OCI-LY1 (cell line): ENCODE measurements around the gene PADI4.

ENCODE experiments used
- H2AFZ ChIP-seq: fragments of 200-600 bp; sonication (generic), shearing (Covaris generic); 2 replicates; pipeline ENCODE4 v1.6.0; 2014; ENCODE audit warnings: antibody characterized with exemption, mild to moderate bottlenecking, low read length
- H3F3A ChIP-seq: fragments of 200-600 bp; sonication (generic), shearing (Covaris generic); 2 replicates; pipeline ENCODE4 v1.6.0; 2014; ENCODE audit warnings: mild to moderate bottlenecking, antibody characterized with exemption, low read length, moderate library complexity; ENCODE audit not compliant: insufficient read depth
- H3K27ac ChIP-seq: fragments of 200-600 bp; sonication (generic); 2 replicates; pipeline ENCODE4 v1.5.1; 2014; ENCODE audit warnings: low read length, mixed run types, mild to moderate bottlenecking, low read depth; ENCODE audit not compliant: poor library complexity, severe bottlenecking
- H3K27me3 ChIP-seq: fragments of 200-600 bp; sonication (generic); 2 replicates; pipeline ENCODE4 v1.6.0; 2014; ENCODE audit warnings: antibody characterized with exemption, mild to moderate bottlenecking, low read length, moderate library complexity; ENCODE audit not compliant: insufficient read depth
- H3K36me3 ChIP-seq: fragments of 200-600 bp; sonication (generic); 2 replicates; pipeline ENCODE4 v1.6.1; 2014; ENCODE audit warnings: mild to moderate bottlenecking, antibody characterized with exemption, low read length, moderate library complexity, mixed read lengths; ENCODE audit not compliant: insufficient read depth
- H3K4me1 ChIP-seq: fragments of 200-600 bp; sonication (generic); 2 replicates; pipeline ENCODE4 v1.5.1; 2014; ENCODE audit warnings: mild to moderate bottlenecking, low read length, moderate library complexity; ENCODE audit not compliant: insufficient read depth, severe bottlenecking
- H3K4me2 ChIP-seq: fragments of 200-600 bp; sonication (generic), shearing (Covaris generic); 2 replicates; pipeline ENCODE4 v1.6.1; 2014; ENCODE audit warnings: low read length
- H3K4me3 ChIP-seq: fragments of 200-600 bp; sonication (generic); 2 replicates; pipeline ENCODE4 v1.5.1; 2014; ENCODE audit warnings: low read length, low read depth, mild to moderate bottlenecking, mixed read lengths; ENCODE audit not compliant: poor library complexity, severe bottlenecking
- H3K79me2 ChIP-seq: fragments of 200-600 bp; shearing (Covaris generic); 2 replicates; pipeline ENCODE4 v1.6.1; 2016; ENCODE audit warnings: mixed run types, low read length, mixed read lengths; ENCODE audit not compliant: insufficient read depth
- H3K9ac ChIP-seq: fragments of 200-600 bp; sonication (generic), shearing (Covaris generic); 2 replicates; pipeline ENCODE4 v1.6.1; 2014; ENCODE audit warnings: mild to moderate bottlenecking, low read length, mixed read lengths
- H3K9me2 ChIP-seq: fragments of 200-600 bp; sonication (generic), shearing (Covaris generic); 2 replicates; pipeline ENCODE4 v1.6.1; 2014; ENCODE audit warnings: low read depth, mild to moderate bottlenecking, low read length, mixed read lengths
- H3K9me3 ChIP-seq: fragments of 200-600 bp; shearing (Covaris generic); 2 replicates; pipeline ENCODE4 v1.6.1; 2014; ENCODE audit warnings: low read length, mixed read lengths
- H4K20me1 ChIP-seq: fragments of 200-600 bp; sonication (generic), shearing (Covaris generic); 2 replicates; pipeline ENCODE4 v1.6.0; 2016; ENCODE audit warnings: mild to moderate bottlenecking, low read length; ENCODE audit not compliant: insufficient read depth
- EZH2 ChIP-seq: fragments of 200-600 bp; sonication (generic), shearing (Covaris generic); IDR thresholded peaks from 2 replicates; pipeline ENCODE4 v1.8.0; 2017; ENCODE audit warnings: borderline replicate concordance, mixed run types, mild to moderate bottlenecking, antibody characterized with exemption, low read length, moderate library complexity, mixed read lengths
- TF ChIP-seq, protein P1 (sequence below): fragments of 200-600 bp; sonication (generic), shearing (Covaris generic); IDR thresholded peaks from 2 replicates; pipeline ENCODE4 v1.5.1; 2017; ENCODE audit warnings: mild to moderate bottlenecking, antibody characterized with exemption, low read length, moderate library complexity, mixed read lengths

The PADI4 gene

DNA sequence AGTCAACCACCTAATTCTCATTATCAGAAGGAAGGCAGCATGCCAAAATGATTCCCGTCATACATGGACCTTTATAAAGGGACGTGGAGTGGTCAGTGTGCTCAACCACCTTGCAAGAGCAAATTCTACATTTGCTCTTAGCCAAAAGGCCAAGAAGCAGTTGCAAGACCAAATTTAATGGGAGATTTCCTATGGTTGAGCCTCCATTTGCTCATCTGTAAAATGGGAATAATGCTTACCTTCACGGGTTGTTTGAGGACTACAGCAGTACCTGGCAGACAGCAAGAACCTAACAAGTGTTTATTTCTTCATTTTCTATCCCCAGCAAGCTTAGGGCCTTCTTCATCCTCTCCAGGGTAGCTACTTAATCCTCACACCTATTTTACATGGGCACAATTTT is 17.4 kb upstream of the PADI4 start:
- Histone ChIP-seq H3K4me3 (no peak overlapping the region), H3K27me3 (0 out of 2 replicates have a peak, but pooled peaks cover 3% of the 10 kb centered on the region), H3F3A (no peaks in the 10 kb centered on the region), H3K9me3 (no peaks in the 10 kb centered on the region), H3K4me2 (no peak overlapping the region), H2AFZ (no peak overlapping the region), H3K4me1 (no peaks in the 10 kb centered on the region), H4K20me1 (no peaks in the 10 kb centered on the region), H3K27ac (no peak overlapping the region), H3K9ac (no peak overlapping the region), H3K9me2 (no peaks in the 10 kb centered on the region), H3K36me3 (no peaks in the 10 kb centered on the region), H3K79me2 (no peaks in the 10 kb centered on the region)
- no peak for TF ChIP-seq EZH2
- TF ChIP-seq, protein P1, sequence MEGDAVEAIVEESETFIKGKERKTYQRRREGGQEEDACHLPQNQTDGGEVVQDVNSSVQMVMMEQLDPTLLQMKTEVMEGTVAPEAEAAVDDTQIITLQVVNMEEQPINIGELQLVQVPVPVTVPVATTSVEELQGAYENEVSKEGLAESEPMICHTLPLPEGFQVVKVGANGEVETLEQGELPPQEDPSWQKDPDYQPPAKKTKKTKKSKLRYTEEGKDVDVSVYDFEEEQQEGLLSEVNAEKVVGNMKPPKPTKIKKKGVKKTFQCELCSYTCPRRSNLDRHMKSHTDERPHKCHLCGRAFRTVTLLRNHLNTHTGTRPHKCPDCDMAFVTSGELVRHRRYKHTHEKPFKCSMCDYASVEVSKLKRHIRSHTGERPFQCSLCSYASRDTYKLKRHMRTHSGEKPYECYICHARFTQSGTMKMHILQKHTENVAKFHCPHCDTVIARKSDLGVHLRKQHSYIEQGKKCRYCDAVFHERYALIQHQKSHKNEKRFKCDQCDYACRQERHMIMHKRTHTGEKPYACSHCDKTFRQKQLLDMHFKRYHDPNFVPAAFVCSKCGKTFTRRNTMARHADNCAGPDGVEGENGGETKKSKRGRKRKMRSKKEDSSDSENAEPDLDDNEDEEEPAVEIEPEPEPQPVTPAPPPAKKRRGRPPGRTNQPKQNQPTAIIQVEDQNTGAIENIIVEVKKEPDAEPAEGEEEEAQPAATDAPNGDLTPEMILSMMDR: no peak

DNA sequence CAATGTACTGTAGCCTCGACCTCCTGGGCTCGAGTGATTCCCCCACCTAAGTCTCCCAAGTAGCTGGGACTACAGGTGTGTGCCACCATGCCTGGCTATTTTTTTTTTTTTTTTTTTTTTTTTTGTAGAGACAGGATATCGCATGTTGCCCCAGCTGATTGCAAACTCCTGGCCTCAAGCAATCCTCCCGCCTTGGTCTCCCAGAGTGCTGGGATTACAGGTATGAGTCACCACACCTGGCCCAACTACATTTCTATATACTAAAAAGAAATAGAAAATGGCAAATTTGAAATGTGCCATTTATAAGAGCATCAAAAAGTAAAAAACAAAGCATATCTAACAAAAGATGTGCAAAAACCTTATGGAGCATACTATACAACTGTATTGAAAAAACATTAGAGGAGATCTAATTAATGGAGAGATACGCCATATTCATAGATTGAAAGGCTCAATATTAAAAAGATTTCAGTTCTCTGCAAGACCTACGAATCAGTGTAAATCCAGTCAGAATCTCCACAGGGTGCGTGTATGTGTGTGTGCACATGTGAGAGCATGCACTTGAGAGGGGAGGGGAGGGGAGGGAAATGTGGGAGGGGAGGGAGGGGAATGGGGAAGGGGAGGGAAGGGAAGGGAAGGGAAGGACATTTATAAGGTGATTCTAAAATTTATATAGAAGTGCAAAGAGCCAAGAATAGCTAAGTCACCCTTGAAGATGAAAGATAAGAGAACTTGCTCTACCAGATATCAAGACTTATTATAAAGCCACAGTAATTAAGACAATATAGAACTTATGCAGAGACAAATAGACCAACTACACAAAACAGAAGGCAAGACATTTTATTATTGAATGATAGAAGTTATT is 15.5 kb upstream of the PADI4 start:
- no peak overlapping the region for H3K27ac ChIP-seq
- peaks cover 9% of the 10 kb centered on the region; the same call in 1 of the 2 replicates for H3K27me3 ChIP-seq

DNA sequence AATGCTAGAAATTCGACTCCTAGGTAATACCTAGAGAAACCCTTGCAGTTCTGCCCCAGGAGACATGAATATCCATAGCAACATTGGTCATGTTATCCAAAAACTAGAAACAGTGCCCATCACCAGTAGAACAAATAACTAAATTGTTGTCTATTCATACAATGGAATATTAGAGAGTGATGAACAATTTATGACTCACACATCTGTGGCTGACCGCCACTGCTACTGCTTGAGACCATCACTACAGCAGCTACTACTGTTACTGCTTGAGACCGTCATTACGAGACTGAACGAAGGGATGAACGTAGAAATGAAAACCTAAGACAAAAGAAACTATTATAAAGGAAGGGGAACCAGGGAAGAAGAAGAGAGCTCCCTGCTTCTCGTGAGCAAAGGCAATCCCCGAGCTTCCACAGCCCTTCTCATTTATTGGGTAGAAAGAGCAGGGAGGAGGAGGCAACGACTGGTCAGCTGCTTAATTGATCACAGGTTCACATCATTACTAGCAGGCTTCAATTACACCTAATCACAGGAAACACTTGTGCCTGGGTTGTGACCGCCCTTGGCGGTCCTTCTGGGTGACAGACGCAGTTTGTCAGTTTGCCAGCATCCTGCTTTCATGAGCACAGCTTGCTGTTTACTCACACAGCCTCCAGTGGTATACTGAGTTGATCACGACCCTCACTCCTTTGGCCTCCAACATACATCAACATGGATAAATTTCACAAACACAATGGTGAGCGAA is 14.1 kb upstream of the PADI4 start:
- H3F3A ChIP-seq: no peaks in the 10 kb centered on the region
- no peak overlapping the region for H3K27ac ChIP-seq
- no peaks in the 10 kb centered on the region for H3K79me2 ChIP-seq
- H2AFZ ChIP-seq: no peak overlapping the region
- H3K36me3 ChIP-seq: no peaks in the 10 kb centered on the region
- H3K27me3 ChIP-seq: peaks cover 9% of the 10 kb centered on the region; the same call in 1 of the 2 replicates
- no peaks in the 10 kb centered on the region for H4K20me1 ChIP-seq
- H3K4me1 ChIP-seq: no peaks in the 10 kb centered on the region
- H3K4me3 ChIP-seq: no peak overlapping the region
- TF ChIP-seq, protein P1: no peak
- no peak for TF ChIP-seq EZH2
- H3K9me2 ChIP-seq: no peaks in the 10 kb centered on the region
- H3K4me2 ChIP-seq: no peak overlapping the region
- H3K9me3 ChIP-seq: no peaks in the 10 kb centered on the region
- H3K9ac ChIP-seq: no peak overlapping the region

More for the DNA sequence above, 15.5 kb upstream of the PADI4 start:
- no peak overlapping the region for H3K4me2 ChIP-seq
- TF ChIP-seq, protein P1: no peak
- TF ChIP-seq EZH2: no peak
- H3K4me3 ChIP-seq: no peak overlapping the region
- H3K9ac ChIP-seq: no peak overlapping the region
- H3K36me3 ChIP-seq: no peaks in the 10 kb centered on the region
- H3K9me2 ChIP-seq: no peaks in the 10 kb centered on the region
- H3F3A ChIP-seq: no peaks in the 10 kb centered on the region
- no peaks in the 10 kb centered on the region for H3K9me3 ChIP-seq
- H3K79me2 ChIP-seq: no peaks in the 10 kb centered on the region
- H4K20me1 ChIP-seq: no peaks in the 10 kb centered on the region
- H3K4me1 ChIP-seq: no peaks in the 10 kb centered on the region
- H2AFZ ChIP-seq: no peak overlapping the region
